Heart right ventricle (tissue), 16 donors: ENCODE results near the gene NCMAP. TPM values are rescaled to one million over a fixed set of nuclear protein-coding genes. Genes with fewer than 3 reads are reported as not detected.

Experiments used
- ATAC-seq, 8 donors: fragments of 200-7000 bp; cut with Tn5 transposase; one replicate each; pipeline ENCODE4 v1.9.1; 2020; ENCODE audit warnings: mild to moderate bottlenecking in 8 of 8, moderate library complexity in 8 of 8, moderate number of reproducible peaks in 1 of 8
- DNase-seq, 2 donors: peaks; one replicate each; pipeline ENCODE4 v3.0.0-alpha.2; 2020
- H3K27ac ChIP-seq, 10 donors: fragments of 200-600 bp; sonication (generic) in 2 of 10; one replicate each; pipeline versions ENCODE4 v1.5.0 to v1.8.0; 2020 to 2022; ENCODE audit warnings: mild to moderate bottlenecking in 3 of 10
- H3K27me3 ChIP-seq, 7 donors: fragments of 200-600 bp; one replicate each; pipeline ENCODE4 v1.8.0; 2021 to 2022; ENCODE audit warnings: mild to moderate bottlenecking in 2 of 7
- H3K36me3 ChIP-seq, 9 donors: fragments of 200-600 bp; sonication (generic) in 1 of 9; one replicate each; pipeline versions ENCODE4 v1.5.0 to v1.8.0; 2020 to 2022; ENCODE audit warnings: mild to moderate bottlenecking in 2 of 9
- H3K4me1 ChIP-seq, 9 donors: fragments of 200-600 bp; sonication (generic) in 1 of 9; one replicate each; pipeline versions ENCODE4 v1.5.0 to v1.8.0; 2020 to 2022; ENCODE audit warnings: mild to moderate bottlenecking in 4 of 9
- H3K4me3 ChIP-seq, 10 donors: fragments of 200-600 bp; sonication (generic) in 2 of 10; one replicate each; pipeline versions ENCODE4 v1.5.0 to v1.8.0; 2020 to 2022; ENCODE audit warnings: mild to moderate bottlenecking in 7 of 10, moderate library complexity in 2 of 10
- H3K9me3 ChIP-seq, 11 donors: fragments of 200-600 bp in 10 of 11; sonication (generic) in 2 of 11; one replicate each; pipeline versions ENCODE4 v1.5.0 to v1.8.0; 2013 to 2022; ENCODE audit warnings: mild to moderate bottlenecking in 2 of 11, control low read depth in 1 of 11, moderate library complexity in 1 of 11
- WGBS, 2 donors: extraction: QIAGEN DNeasy Blood & Tissue Kit; methylation state at CpG; one replicate each; pipeline ENCODE4 v1.1.7; 2013; ENCODE audit warnings: inconsistent platforms in 1 of 2; 5-methylcytosine and 5-hydroxymethylcytosine counted together
- intact Hi-C, 10 donors: fragments of 100-400 bp; cut with DNase I; formaldehyde crosslinking; loops; one replicate each; pipeline versions ENCODE4 v1.11.1 to v1.14.2; 2022
- polyA plus RNA-seq, 2 donors: library from polyadenylated mRNA; stranded (reverse); fragments of 200-250 nt; gene quantifications; one replicate each; pipeline ENCODE4 v1.2.3, GENCODE V29; 2013
- total RNA-seq, 10 donors: library from RNA; stranded (reverse); fragmentation: NEBNext Ultra II Directional in 3 of 10; extraction: Animal tissue kit (Norgen Biotek cat#: 25700) in 3 of 10; gene quantifications; one replicate each; pipeline versions ENCODE4 v1.2.1 to v1.2.4, GENCODE V29; 2021 to 2023
- TF ChIP-seq, protein P1 (sequence below), 9 donors: fragments of 200-600 bp; sonication (generic) in 2 of 9; IDR thresholded peaks; one replicate each; pipeline versions ENCODE4 v1.5.0 to v1.8.0; 2021 to 2022; ENCODE audit warnings: antibody characterized with exemption in 9 of 9, mild to moderate bottlenecking in 5 of 9, moderate library complexity in 1 of 9
- donor health status: Arrhythmogenic right ventricular cardiomyopathy.
- donor health status: ischemic (EF 13 %, LVEDD 7.1; RV severe dilation, severe dysfunction).
- donor health status: healthy with polysubstance abuse.
- donor health status: DM: no; HTN: yes; CAD: no.
- donor health status: DM: no; HTN: no; CAD: no.
- donor health status: ischemic (EF 25% LVEDD 6.9; RV normal size, moderate dysfunction).
- donor health status: ischemic (EF 25% LVEDD 5.7; RV mildly dilated, moderate dysfunction).
- donor health status: healthy.
- donor health status: DM: yes; HTN: yes; CAD: no.
- donor health status: Ischemic cardiomyopathy.
- donor health status: ischemic (EF 35%, LVEDD 5.7; RV mildly dilated, moderate dysfunction).
- donor health status: nonischemic (EF 11% LVEDD 7.7; RV severe dilation, severe dysfunction).
- donor health status: DM: yes; HTN: yes; CAD: no.
- donor health status: PGD.
- donor health status: ischemic (EF 29% LVEDD 5.4; RV normal size, mild dysfunction).
- donor health status: nonischemic (EF 23%, LVEDD 6.1; RV moderate dilation, normal function).

The NCMAP gene
- total and polyA plus RNA-seq, 12 donors = 0.01 to 0.36 (median 0.10) TPM; not detected in 2

DNA sequence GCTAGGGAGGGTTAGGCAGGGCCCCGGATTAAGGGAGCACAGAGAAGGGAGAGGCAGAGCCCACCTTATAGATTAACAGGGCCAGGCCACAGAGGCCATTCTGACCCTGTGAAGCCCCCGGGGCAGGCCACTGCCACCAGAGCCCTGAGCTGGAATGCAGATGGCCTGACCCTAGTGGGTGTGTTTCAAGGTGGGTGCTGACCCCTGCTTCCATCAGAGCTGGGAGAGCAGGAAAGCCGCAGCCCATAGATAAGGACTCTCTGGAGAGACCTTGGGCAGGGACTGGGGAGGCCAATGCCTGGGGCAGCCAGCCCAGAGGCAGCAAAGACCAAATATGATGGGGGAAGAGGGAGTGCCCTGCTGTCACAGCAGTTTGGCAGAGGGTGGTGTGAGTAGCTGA lies 35.9 kb downstream of the NCMAP start:
- Histone ChIP-seq H3K4me3 (no peak overlapping the region), H3K9me3 (no peaks in the 10 kb centered on the region), H3K4me1 (no peaks in the 10 kb centered on the region), H3K36me3 (no peaks in the 10 kb centered on the region), H3K27ac (no peak overlapping the region), H3K27me3 (peaks cover 0 to 15% (median 0%) of the 10 kb centered on the region in 7 donors)
- DNase-seq (no peak), ATAC-seq (peak in 3 of 8 donors; percentile 37 to 50 (median 39))
- TF ChIP-seq, protein P1, sequence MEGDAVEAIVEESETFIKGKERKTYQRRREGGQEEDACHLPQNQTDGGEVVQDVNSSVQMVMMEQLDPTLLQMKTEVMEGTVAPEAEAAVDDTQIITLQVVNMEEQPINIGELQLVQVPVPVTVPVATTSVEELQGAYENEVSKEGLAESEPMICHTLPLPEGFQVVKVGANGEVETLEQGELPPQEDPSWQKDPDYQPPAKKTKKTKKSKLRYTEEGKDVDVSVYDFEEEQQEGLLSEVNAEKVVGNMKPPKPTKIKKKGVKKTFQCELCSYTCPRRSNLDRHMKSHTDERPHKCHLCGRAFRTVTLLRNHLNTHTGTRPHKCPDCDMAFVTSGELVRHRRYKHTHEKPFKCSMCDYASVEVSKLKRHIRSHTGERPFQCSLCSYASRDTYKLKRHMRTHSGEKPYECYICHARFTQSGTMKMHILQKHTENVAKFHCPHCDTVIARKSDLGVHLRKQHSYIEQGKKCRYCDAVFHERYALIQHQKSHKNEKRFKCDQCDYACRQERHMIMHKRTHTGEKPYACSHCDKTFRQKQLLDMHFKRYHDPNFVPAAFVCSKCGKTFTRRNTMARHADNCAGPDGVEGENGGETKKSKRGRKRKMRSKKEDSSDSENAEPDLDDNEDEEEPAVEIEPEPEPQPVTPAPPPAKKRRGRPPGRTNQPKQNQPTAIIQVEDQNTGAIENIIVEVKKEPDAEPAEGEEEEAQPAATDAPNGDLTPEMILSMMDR (IDR thresholded peaks at IDR 0.05) = no peak
- intact Hi-C loops = no loop called here
- 38 to 52% methylated on average over 3 of the region's 3 CpGs for WGBS, 2 donors

DNA sequence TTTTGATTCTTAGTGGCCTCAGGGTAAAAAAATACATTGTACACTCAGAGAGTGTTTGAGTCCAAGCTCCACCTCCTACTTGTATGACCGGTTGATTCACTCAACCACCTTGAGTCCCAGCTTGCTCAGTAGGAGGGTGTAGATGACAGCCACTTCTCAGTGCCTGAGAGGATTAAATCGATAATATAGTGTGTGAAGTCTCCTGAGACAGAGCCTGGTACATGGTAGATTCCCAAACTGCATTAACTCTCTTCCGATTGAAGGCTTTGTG lies 38.4 kb downstream of the NCMAP start:
- ATAC-seq (no peak), DNase-seq (no peak)
- Histone ChIP-seq H3K9me3 (no peaks in the 10 kb centered on the region), H3K27ac (no peak overlapping the region), H3K4me1 (no peaks in the 10 kb centered on the region), H3K27me3 (peaks cover 0 to 15% (median 3%) of the 10 kb centered on the region in 7 donors), H3K36me3 (no peaks in the 10 kb centered on the region), H3K4me3 (no peak overlapping the region)
- intact Hi-C loops = no loop called here
- WGBS, 2 donors = 86 to 89% methylated on average over 3 of the region's 3 CpGs
- TF ChIP-seq, protein P1 (IDR thresholded peaks at IDR 0.05) = no peak

DNA sequence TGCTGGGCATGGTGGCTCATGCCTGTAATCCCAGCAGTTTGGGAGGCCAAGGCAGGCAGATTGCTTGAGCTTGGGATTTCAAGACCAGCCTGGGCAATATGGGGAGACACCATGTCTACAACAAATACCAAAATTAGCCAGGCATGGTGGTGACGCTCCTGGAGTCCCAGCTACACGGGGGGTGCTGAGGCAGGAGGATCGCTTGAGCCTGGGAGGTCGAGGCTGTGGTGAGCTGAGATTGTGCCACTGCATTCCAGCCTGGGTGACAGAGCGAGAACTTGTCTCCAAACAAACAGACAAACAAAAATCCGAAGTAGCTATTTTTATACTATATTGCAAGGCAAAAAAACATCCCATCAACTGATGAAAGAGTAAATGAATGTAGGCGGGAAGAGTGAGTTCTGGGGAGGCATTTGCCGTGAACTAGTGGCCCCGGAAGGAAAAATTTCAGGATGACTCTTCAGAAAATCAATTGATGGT lies 40.6 kb downstream of the NCMAP start:
- intact Hi-C loops = no loop called here

DNA sequence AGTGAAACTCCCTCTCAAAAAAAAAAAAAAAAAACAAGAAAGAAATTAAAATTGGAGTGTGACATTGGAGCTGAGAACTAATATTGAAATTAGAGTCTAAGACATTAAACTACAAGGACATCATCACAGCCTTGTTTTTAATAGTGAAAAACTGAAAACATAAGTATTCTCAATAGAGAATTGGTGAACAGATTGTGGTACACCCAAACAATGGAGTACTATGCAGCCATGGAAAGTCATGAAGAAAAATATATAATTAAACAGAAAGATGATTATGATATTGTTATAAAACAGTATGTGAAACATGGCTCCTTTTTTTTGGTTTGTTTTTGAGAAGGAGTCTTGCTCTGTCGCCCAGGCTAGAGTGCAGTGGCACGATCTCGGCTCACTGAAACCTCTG lies 43.4 kb downstream of the NCMAP start:
- Histone ChIP-seq H3K36me3 (no peaks in the 10 kb centered on the region), H3K27ac (no peak overlapping the region), H3K4me3 (no peak overlapping the region), H3K4me1 (no peaks in the 10 kb centered on the region), H3K9me3 (no peaks in the 10 kb centered on the region), H3K27me3 (peaks cover 0 to 15% (median 5%) of the 10 kb centered on the region in 7 donors)
- no peak for DNase-seq
- 92 to 98% methylated on average over 3 of the region's 3 CpGs for WGBS, 2 donors
- TF ChIP-seq, protein P1 (IDR thresholded peaks at IDR 0.05) = no peak
- no peak for ATAC-seq
- intact Hi-C loops = no loop called here

More for the DNA sequence above, 40.6 kb downstream of the NCMAP start:
- peaks cover 0 to 15% (median 5%) of the 10 kb centered on the region in 7 donors for H3K27me3 ChIP-seq
- WGBS, 2 donors = 73 to 85% methylated on average over 9 of the region's 9 CpGs
- no peak for DNase-seq
- H3K4me3 ChIP-seq = no peak overlapping the region
- no peaks in the 10 kb centered on the region for H3K9me3 ChIP-seq
- H3K27ac ChIP-seq = no peak overlapping the region
- no peaks in the 10 kb centered on the region for H3K4me1 ChIP-seq
- TF ChIP-seq, protein P1 (IDR thresholded peaks at IDR 0.05) = no peak
- H3K36me3 ChIP-seq = no peaks in the 10 kb centered on the region
- ATAC-seq = no peak
